OCI-LY3 (cell line): ENCODE measurements around the gene RALA.

Experiments
- H2AFZ ChIP-seq: fragments of 200-600, 300-600 bp; shearing (Covaris generic); 2 replicates; pipeline ENCODE4 v1.6.0; 2014; ENCODE audit warnings: antibody characterized with exemption, low read depth, low read length
- H3K27ac ChIP-seq: fragments of 200-600, 300-600 bp; sonication (generic); 2 replicates; pipeline ENCODE4 v1.5.1; 2014; ENCODE audit warnings: mild to moderate bottlenecking, low read length, moderate library complexity, mixed read lengths
- H3K27me3 ChIP-seq: fragments of 200-600, 300-600 bp; sonication (generic); 2 replicates; pipeline ENCODE4 v1.6.1; 2014; ENCODE audit warnings: low read depth, low read length, mixed read lengths
- H3K36me3 ChIP-seq: fragments of 200-600, 300-600 bp; sonication (generic); replicated peaks from 2 replicates; pipeline ENCODE3; 2014; ENCODE audit warnings: low read depth, low read length, mixed read lengths
- H3K4me1 ChIP-seq: fragments of 300-600, 200-600 bp; sonication (generic); 2 replicates; pipeline ENCODE4 v1.6.1; 2014; ENCODE audit warnings: low read length, mixed read lengths
- H3K4me2 ChIP-seq: fragments of 200-600, 300-600 bp; sonication (generic); 2 replicates; pipeline ENCODE4 v1.6.1; 2014; ENCODE audit warnings: low read length, mixed read lengths
- H3K4me3 ChIP-seq: fragments of 300-600, 200-600 bp; sonication (generic); 2 replicates; pipeline ENCODE4 v1.5.1; 2014; ENCODE audit warnings: antibody characterized with exemption, mild to moderate bottlenecking, low read length, moderate library complexity
- H3K79me2 ChIP-seq: fragments of 300-600, 200-600 bp; shearing (Covaris generic); 2 replicates; pipeline ENCODE4 v1.6.1; 2014; ENCODE audit warnings: mild to moderate bottlenecking, low read length, mixed read lengths
- H3K9ac ChIP-seq: fragments of 300-600, 200-600 bp; shearing (Covaris generic); 2 replicates; pipeline ENCODE4 v1.6.0; 2014; ENCODE audit warnings: mild to moderate bottlenecking, low read length, moderate library complexity
- H3K9me3 ChIP-seq: fragments of 200-600, 300-600 bp; shearing (Covaris generic); 2 replicates; pipeline ENCODE4 v1.6.1; 2014; ENCODE audit warnings: low read length, mixed read lengths; ENCODE audit not compliant: insufficient read depth
- H4K20me1 ChIP-seq: fragments of 200-600, 300-600 bp; sonication (generic); 2 replicates; pipeline ENCODE4 v1.6.1; 2016; ENCODE audit warnings: low read length, mixed read lengths; ENCODE audit not compliant: insufficient read depth
- CTCF ChIP-seq: fragments of 200-600, 300-600 bp; sonication (generic); IDR thresholded peaks from 2 replicates; pipeline ENCODE4 v1.5.1; 2014; ENCODE audit warnings: antibody characterized with exemption, low read length, low read depth
- EZH2phosphoT487 ChIP-seq: fragments of 200-600 bp; shearing (Covaris generic); IDR thresholded peaks from 2 replicates; pipeline ENCODE4 v1.6.1; 2018; ENCODE audit warnings: antibody characterized with exemption, mixed run types, low read depth

Gene RALA

DNA sequence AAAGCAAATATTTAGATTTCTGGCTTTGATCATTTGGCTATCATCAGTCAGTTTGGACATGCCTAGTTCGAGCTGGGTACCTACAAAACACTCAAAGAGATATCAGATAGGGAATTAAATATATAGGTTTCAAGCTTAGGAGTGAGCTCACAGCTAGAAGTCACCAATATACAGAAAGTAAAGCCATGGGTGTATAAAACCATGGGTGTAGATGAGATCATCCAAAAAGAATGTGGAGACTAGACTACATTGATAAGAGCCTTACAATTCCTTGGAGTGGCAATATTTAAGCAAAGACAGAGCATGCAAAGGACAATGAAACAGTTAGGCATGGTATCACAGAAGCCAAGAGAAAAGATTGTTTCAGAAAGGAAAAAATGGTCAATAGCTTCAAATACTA, 7.2 kb upstream of the RALA start:
- Histone ChIP-seq H3K27me3 (peaks cover 4% of the 10 kb centered on the region; the same call in 1 of the 2 replicates), H3K9ac (no peak overlapping the region), H2AFZ (no peak overlapping the region), H3K36me3 (no peaks in the 10 kb centered on the region), H3K79me2 (0 out of 2 replicates have a peak, but pooled peaks cover under 1% of the 10 kb centered on the region), H3K9me3 (no peaks in the 10 kb centered on the region), H4K20me1 (no peaks in the 10 kb centered on the region), H3K4me1 (peaks cover 17% of the 10 kb centered on the region), H3K4me2 (no peak overlapping the region), H3K27ac (no peak overlapping the region), H3K4me3 (no peak overlapping the region)
- TF ChIP-seq EZH2phosphoT487 (no peak), CTCF (no peak)

- H3K9me3 ChIP-seq = no peaks in the 10 kb centered on the region
- H3K79me2 ChIP-seq = peaks cover 6% of the 10 kb centered on the region
- no peaks in the 10 kb centered on the region for H4K20me1 ChIP-seq
- H3K4me1 ChIP-seq = peaks cover 26% of the 10 kb centered on the region
- H2AFZ ChIP-seq = no peak overlapping the region
- H3K36me3 ChIP-seq = no peaks in the 10 kb centered on the region
- H3K9ac ChIP-seq = no peak overlapping the region
- H3K27me3 ChIP-seq = peaks cover 4% of the 10 kb centered on the region; the same call in 1 of the 2 replicates
- H3K4me2 ChIP-seq = no peak overlapping the region
- no peak overlapping the region for H3K27ac ChIP-seq
- no peak overlapping the region for H3K4me3 ChIP-seq
- TF ChIP-seq CTCF = no peak
- TF ChIP-seq EZH2phosphoT487 = no peak
Observed at GRCh38 chr7:39617005-39617404, 6.4 kb upstream of the RALA start.

DNA sequence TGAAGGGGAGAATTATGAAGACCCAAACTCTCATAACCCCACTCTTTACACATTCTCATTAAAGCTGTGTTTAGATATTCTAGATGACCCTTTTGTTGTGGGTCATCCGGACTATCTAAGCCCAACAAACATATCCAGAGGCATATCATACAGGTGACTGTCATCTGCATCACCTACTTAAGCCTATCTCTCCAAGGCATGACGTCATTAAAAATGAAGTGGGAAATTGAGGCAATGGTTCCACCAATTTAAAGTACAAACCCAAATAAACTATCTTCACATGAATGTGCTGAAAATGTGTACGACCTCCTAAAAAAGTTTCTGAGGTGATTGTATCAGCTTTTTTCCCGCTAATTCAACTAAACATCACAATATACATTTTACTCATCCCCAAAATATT, 4.5 kb upstream of the RALA start:
- Histone ChIP-seq H3K4me3 (no peak overlapping the region), H3K9me3 (no peaks in the 10 kb centered on the region), H3K36me3 (no peaks in the 10 kb centered on the region), H4K20me1 (no peaks in the 10 kb centered on the region), H3K27me3 (peaks cover 4% of the 10 kb centered on the region; the same call in 1 of the 2 replicates), H3K4me2 (no peak overlapping the region), H3K9ac (no peak overlapping the region), H3K4me1 (peaks cover 31% of the 10 kb centered on the region), H3K27ac (no peak overlapping the region), H2AFZ (no peak overlapping the region), H3K79me2 (peaks cover 23% of the 10 kb centered on the region)
- TF ChIP-seq EZH2phosphoT487 = no peak
- no peak for TF ChIP-seq CTCF

DNA sequence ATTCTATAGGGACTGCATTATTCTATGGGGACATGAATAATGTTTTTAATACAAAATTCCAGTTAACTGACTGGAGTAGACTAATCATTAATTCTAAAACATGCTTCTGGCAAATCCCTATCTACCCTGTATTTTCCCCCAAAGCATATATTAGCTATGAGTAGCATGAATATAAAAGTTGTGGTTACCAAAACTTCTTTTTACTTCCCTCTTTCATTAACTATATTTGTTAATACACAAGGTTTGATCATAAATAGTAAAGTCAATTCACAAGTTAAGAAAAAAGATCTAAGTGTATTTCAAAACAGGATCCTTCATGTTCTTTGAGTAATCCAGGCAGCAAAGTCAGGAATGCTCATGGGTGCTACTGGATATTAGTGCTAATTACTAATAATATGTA, 2.9 kb upstream of the RALA start:
- Histone ChIP-seq H2AFZ (no peak overlapping the region), H3K4me3 (peak overlapping the region; percentile 52), H3K9me3 (no peaks in the 10 kb centered on the region), H3K36me3 (no peaks in the 10 kb centered on the region), H3K4me1 (peaks cover 40% of the 10 kb centered on the region), H4K20me1 (peaks cover 9% of the 10 kb centered on the region), H3K27me3 (peaks cover 4% of the 10 kb centered on the region; the same call in 1 of the 2 replicates), H3K9ac (peak overlapping the region; percentile 55), H3K27ac (peak overlapping the region; percentile 89), H3K4me2 (peak overlapping the region; percentile 97), H3K79me2 (peaks cover 39% of the 10 kb centered on the region)
- TF ChIP-seq CTCF (no peak), EZH2phosphoT487 (no peak)
